Vagina (tissue), 2 donors: Measurements from ENCODE around the gene C6orf62. TPM values are rescaled to one million over a fixed set of nuclear protein-coding genes. Genes with fewer than 3 reads are reported as not detected.

ENCODE experiments used
- DNase-seq, 2 donors: peaks; one replicate each; pipeline ENCODE4 v3.0.0-alpha.2; 2017; ENCODE audit errors: extremely low spot score in 2 of 2
- H3K27ac ChIP-seq: fragments of 200-600 bp; sonication (generic); one replicate; pipeline ENCODE4 v1.5.1; 2019
- H3K27me3 ChIP-seq: fragments of 200-600 bp; sonication (generic); one replicate; pipeline ENCODE4 v1.5.1; 2019
- H3K36me3 ChIP-seq, 2 donors: fragments of 200-600 bp; sonication (generic); one replicate each; pipeline ENCODE4 v1.5.1; 2017 to 2019
- H3K4me1 ChIP-seq: fragments of 200-600 bp; sonication (generic); one replicate; pipeline ENCODE4 v1.5.1; 2019
- H3K4me3 ChIP-seq, 2 donors: fragments of 200-600 bp; sonication (generic); 1 replicate in 1 of 2; 2 replicates in 1 of 2; pipeline ENCODE4 v1.5.1; 2016 to 2019
- H3K9me3 ChIP-seq: fragments of 200-600 bp; sonication (generic); one replicate; pipeline ENCODE4 v1.5.1; 2019
- CTCF ChIP-seq, 3 experiments: fragments of 450-650 bp in 2 of 3; fragments of 200-600 bp in 1 of 3; sonication (generic) in 1 of 3; IDR thresholded peaks; one replicate each; pipeline ENCODE4 v1.5.1; 2017 to 2019; ENCODE audit warnings: antibody characterized with exemption in 3 of 3, mild to moderate bottlenecking in 2 of 3, moderate library complexity in 2 of 3
- POLR2A ChIP-seq, 2 donors: fragments of 450-650 bp; IDR thresholded peaks; one replicate each; pipeline ENCODE4 v1.6.1; 2017; ENCODE audit warnings: antibody characterized with exemption in 2 of 2, mild to moderate bottlenecking in 2 of 2, moderate library complexity in 2 of 2
- POLR2AphosphoS5 ChIP-seq, 2 donors: sonication (generic); formaldehyde crosslinking; IDR thresholded peaks; one replicate each; pipeline ENCODE4 v1.9.0; 2017; ENCODE audit warnings: antibody characterized with exemption in 2 of 2, mild to moderate bottlenecking in 2 of 2, low read depth in 1 of 2; ENCODE audit not compliant: insufficient read depth in 1 of 2
- intact Hi-C: fragments of 100-400 bp; cut with DNase I; formaldehyde crosslinking; loops from one replicate; pipeline ENCODE4 v1.15.1; 2023
- total RNA-seq: library from RNA; depleted of rRNA; stranded (reverse); fragments of >200 nt; gene quantifications from one replicate; pipeline ENCODE4 v1.2.3, GENCODE V29; 2016

Gene C6orf62
- total RNA-seq, 1 donor from 2014 or later = 45.2 TPM

GRCh38 chr6:24659561-24659960 lies 59.4 kb downstream of the C6orf62 start:
- DNase-seq = no peak
- intact Hi-C loops = loop anchor here (10.0 kb wide), 1 partner anchor 1635 kb away; no protein-coding TSS in a partner anchor
- no peak for TF ChIP-seq POLR2A (IDR thresholded peaks at IDR 0.05)
- no peak for TF ChIP-seq POLR2AphosphoS5 (IDR thresholded peaks at IDR 0.05; ENCODE audit: insufficient read depth in 1 of 2, low read depth in 1 of 2)
- TF ChIP-seq CTCF (IDR thresholded peaks at IDR 0.05) = no peak
- no peaks in the 10 kb centered on the region for H3K9me3 ChIP-seq
- no peak overlapping the region for H3K4me3 ChIP-seq
- peaks cover 23% of the 10 kb centered on the region for H3K4me1 ChIP-seq
- H3K27me3 ChIP-seq = no peaks in the 10 kb centered on the region
- H3K27ac ChIP-seq = no peak overlapping the region
- peaks cover 0 to 15% of the 10 kb centered on the region in 2 donors for H3K36me3 ChIP-seq

- H3K4me3 ChIP-seq = no peak overlapping the region
- H3K27ac ChIP-seq = no peak overlapping the region
- H3K4me1 ChIP-seq = peaks cover 20% of the 10 kb centered on the region
- no peak for TF ChIP-seq POLR2AphosphoS5 (IDR thresholded peaks at IDR 0.05; ENCODE audit: insufficient read depth in 1 of 2, low read depth in 1 of 2)
- no peak for TF ChIP-seq POLR2A (IDR thresholded peaks at IDR 0.05)
- TF ChIP-seq CTCF (IDR thresholded peaks at IDR 0.05) = no peak
- peaks cover 0 to 19% of the 10 kb centered on the region in 2 donors for H3K36me3 ChIP-seq
- no peak for DNase-seq
- H3K9me3 ChIP-seq = no peaks in the 10 kb centered on the region
- intact Hi-C loops = loop anchor here (10.0 kb wide), 1 partner anchor 1636 kb away; no protein-coding TSS in a partner anchor
- H3K27me3 ChIP-seq = no peaks in the 10 kb centered on the region
Observed at GRCh38 chr6:24658573-24659560, 60.1 kb downstream of the C6orf62 start.

DNA sequence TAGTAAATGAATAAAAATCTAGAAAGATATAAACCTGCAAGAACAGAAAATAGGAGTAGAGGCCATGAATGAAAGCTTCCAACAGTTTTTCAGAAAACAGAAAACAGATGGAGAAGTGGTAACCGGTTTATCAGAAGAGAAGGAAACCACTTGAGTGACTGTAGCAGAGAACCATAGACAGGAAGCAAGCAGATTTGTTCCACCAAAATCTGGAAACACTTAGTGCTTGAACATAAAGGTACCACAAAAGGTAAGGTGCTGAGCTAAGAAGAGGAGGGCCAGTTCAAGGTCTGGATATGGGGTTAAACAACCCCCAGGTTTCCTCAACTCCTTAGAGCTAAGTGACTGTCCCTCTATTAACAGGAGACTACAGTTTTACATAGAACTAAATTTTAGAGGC lies 63.7 kb downstream of the C6orf62 start:
- intact Hi-C loops = loop anchor here (10.0 kb wide), 1 partner anchor 1640 kb away; no protein-coding TSS in a partner anchor
- Histone ChIP-seq H3K27ac (no peak overlapping the region), H3K4me3 (no peak overlapping the region), H3K27me3 (no peaks in the 10 kb centered on the region), H3K36me3 (peaks cover 0 to 35% of the 10 kb centered on the region in 2 donors), H3K4me1 (peaks cover 7% of the 10 kb centered on the region), H3K9me3 (no peaks in the 10 kb centered on the region)
- no peak for DNase-seq
- no peak for TF ChIP-seq CTCF (IDR thresholded peaks at IDR 0.05)
- TF ChIP-seq POLR2AphosphoS5 (IDR thresholded peaks at IDR 0.05; ENCODE audit: insufficient read depth in 1 of 2, low read depth in 1 of 2) = no peak
- no peak for TF ChIP-seq POLR2A (IDR thresholded peaks at IDR 0.05)

Other genes starting within 250 kb of the C6orf62 start
- 15.7 TPM for gene GPLD1, start 229.6 kb downstream of the C6orf62 start, total RNA-seq
- 14.2 TPM for gene ALDH5A1, start 224.2 kb downstream of the C6orf62 start, total RNA-seq
- gene KIAA0319, start 73.0 kb downstream of the C6orf62 start, total RNA-seq = 0.25 TPM
- gene TDP2, start 52.3 kb downstream of the C6orf62 start, total RNA-seq = 28.7 TPM
- 4.4 TPM for gene ACOT13, start 52.1 kb downstream of the C6orf62 start, total RNA-seq
- gene GMNN, start 55.8 kb upstream of the C6orf62 start, total RNA-seq = 13.5 TPM
- not detected for gene ARMH2, start 79.8 kb upstream of the C6orf62 start, total RNA-seq
- gene RIPOR2, start 216.8 kb upstream of the C6orf62 start, total RNA-seq = 19.4 TPM